HG02798 (cell line): ENCODE measurements around the gene CCL26.

Experiments
- ATAC-seq: cut with Tn5 transposase; IDR thresholded peaks from one replicate; pipeline ENCODE4 v1.9.1; 2021; ENCODE audit warnings: mild to moderate bottlenecking; ENCODE audit not compliant: unreplicated experiment, poor library complexity

CCL26 gene

DNA sequence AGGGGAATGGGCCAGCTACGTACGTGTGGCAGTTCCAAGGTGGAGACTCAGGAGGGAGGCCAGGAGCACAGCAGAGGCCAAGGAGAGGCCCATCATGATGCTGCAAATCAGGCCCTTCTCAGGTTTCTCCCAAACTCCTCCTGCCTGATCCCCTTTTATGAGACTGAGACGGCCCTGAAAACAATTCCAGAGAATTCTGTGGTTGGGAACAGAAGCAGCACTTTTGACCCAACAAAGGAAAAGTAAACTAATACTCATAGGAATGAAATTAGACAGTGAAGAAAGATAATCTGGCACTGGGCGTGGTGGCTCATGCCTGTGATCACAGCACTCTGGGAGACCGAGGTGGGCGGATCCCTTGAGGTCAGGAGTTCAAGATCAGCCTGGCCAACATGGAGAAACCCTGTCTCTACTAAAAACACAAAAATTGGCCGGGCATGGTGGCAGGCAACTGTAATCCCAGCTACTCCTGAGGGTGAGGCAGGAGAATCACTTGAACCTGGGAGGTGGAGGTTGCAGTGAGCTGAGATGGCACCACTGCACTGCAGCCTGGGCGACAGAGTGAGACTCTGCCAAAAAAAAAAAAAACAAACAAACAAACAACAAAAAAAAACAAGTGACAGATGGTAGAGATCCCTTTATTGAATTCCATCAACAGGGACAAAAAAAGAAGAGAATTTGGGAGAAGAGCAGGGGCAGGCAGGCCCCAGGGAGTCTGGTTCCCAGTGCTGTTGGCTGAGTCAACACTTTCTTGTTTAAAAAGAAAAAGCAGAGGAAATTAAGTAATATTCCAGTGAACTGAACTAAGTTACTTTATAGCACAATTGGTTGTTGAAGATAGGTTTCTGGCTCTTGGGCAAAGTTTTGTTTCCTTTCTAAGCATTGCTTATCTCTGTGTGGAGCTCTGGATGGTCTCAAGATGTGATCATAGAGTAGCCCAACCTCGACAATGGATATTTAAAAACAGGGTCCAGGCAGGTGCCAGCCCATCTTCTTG, at the start of gene CCL26:
Gene CCL26 (minus strand): TSS at position 131 of the 997 bp plus-strand sequence. CDS start 35 bp downstream, at position 96.
- no peak for ATAC-seq

GRCh38 chr7:75820688-75821087, 48.7 kb upstream of the CCL26 start:
- no peak for ATAC-seq

GRCh38 chr7:75819711-75820110, 47.7 kb upstream of the CCL26 start:
- no peak for ATAC-seq

DNA sequence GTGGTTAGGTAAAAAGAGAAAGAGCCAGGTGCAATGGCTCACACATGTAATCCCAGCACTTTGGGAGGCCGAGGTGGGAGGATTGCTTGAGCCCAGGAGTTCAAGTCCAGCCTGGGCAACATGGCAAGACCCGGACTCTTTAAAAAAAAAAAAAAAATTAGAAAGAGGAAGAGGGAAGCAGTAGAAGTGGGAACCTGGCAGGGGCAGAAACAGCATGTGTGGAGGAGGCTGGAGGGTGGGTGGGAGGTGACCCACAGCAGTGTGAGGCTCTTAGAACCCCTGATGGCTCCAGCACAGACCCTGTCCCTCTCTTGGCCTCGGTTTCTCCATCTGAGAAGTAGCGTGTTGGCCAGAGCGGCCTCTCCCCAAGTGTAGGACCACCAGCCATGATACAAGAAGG, 46.5 kb upstream of the CCL26 start:
- no peak for ATAC-seq

DNA sequence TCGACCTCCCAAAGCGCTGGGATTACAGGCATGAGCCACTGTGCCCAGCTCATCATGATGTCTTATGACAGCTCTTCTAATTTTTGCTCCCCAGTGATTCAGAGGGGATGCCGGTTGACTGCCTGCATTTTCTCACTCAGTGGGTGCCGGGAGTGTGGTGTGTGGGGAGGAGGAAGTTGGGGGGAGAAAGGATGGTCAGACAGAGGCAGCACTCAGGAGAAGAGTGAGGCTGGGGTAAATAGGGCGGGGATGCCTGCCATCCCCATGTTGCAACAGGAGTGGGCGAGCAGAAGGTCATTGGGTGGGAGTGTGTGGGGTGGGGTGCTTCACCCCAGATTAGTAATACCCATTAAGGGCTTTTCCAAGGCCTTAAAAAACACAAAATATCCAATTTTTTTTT, 45.1 kb upstream of the CCL26 start:
- ATAC-seq: no peak

DNA sequence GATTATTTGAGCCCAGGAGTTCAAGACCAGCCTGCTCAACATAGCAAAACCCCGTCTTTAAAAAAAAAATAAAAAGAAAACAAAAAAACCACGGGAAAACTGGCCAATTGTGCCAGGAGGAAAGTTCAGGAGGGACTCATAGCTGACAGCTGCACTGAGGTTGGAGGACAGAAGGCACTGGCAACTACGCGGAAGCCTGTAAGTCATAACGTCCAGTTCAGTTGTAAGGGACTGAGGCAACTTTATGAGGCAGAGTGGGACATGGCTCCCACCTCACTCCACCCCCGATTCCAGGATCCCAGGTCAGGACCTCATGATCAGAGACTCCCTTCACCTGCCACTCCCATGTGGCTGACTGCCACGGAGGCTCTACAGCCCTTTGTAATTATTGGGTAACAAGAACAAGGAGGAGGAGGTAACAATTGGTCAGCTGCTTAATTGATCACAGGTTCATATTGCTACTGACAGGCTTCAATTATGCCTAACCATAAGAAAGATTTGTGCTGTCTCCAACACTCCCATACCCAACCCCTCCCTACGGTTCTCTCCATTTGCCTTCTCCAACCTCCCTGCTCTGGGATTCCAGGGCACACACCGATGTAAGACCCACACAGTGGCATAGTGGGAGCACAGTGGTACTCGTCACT, 43.5 kb upstream of the CCL26 start:
- no peak for ATAC-seq

- ATAC-seq: no peak
Observed at GRCh38 chr7:75814407-75814947, 42.5 kb upstream of the CCL26 start.

- no peak for ATAC-seq
Observed at GRCh38 chr7:75813781-75814236, 41.8 kb upstream of the CCL26 start, which contains the start of gene CCL24. Gene CCL24, minus strand, starts transcription at chr7:75813806. Its CDS starts 91 bp downstream, at chr7:75813715.

- no peak for ATAC-seq
Observed at GRCh38 chr7:75813084-75813483, 41.1 kb upstream of the CCL26 start.

DNA sequence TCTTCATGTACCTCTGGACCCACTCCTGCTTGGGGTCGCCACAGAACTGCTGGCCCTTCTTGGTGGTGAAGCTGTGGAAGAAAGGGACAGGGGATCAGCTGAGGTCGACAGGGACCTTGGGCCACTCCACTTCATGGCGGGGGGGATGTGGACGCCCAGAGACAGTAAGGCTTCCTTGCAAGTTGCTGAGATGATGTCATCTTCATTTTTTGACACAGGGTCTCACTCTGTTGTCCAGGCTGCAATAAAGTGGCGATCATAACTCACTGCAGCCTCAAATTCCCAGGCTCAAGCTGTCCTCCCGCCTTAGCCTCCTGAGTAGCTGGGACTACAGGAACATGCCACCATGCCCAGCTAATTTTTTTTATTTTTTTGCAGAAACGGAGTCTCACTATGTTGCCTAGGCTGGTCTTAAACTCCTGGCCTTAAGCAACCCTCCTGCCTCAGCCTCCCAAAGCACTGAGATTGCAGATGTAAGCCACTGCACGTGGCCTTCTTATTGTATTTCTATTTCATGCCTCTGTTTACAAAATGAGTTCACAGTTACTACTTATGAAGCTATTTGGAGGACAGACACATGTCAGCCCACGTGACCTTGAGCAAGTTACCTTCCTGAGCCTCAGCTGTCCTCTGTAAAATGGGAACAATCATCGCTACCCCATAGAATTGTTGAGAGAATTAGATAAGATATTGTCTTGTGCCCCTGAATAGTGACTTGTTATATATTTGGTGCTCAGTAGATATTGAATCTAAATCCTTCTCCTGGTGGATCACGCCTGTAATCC, 40.1 kb upstream of the CCL26 start:
- no peak for ATAC-seq

GRCh38 chr7:75809396-75809795, 37.4 kb upstream of the CCL26 start:
- ATAC-seq: no peak

DNA sequence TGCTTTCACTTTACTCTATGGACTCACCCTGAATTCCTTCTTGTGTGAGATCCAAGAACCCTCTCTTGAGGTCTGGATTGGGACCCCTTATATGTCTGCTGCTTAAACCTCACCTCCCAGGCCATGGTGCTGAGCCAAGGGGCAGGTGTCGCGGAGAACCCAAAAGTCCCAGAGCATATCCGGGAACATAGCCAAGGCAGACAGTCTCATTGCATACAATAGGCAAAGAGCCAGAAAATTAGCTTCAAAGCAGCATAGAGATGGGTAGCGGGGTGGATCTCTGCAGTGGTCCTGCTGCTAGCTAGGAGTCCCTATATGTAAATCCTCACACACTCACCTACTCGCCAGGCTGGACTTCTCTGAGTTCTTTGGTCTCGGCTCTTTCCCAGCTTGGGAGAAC, 36.1 kb upstream of the CCL26 start:
- no peak for ATAC-seq

DNA sequence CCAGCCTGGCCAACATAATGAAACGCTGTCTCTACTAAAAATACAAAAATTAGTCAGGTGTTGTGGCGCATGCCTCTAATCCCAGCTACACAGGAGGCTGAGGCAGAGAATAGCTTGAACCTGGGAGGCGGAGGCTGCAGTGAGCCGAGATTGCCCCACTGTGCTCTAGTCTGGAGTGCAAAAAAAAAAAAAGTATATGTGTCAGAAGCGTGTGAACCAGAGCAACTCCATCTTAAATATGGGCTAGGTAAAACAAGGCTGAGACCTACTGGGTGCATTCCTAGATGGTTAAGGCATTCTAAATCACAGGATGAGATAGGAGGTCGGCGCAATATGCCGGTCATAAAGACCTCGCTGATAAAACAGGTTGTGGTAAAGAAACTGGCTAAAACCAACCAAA, 35.4 kb upstream of the CCL26 start:
- no peak for ATAC-seq

DNA sequence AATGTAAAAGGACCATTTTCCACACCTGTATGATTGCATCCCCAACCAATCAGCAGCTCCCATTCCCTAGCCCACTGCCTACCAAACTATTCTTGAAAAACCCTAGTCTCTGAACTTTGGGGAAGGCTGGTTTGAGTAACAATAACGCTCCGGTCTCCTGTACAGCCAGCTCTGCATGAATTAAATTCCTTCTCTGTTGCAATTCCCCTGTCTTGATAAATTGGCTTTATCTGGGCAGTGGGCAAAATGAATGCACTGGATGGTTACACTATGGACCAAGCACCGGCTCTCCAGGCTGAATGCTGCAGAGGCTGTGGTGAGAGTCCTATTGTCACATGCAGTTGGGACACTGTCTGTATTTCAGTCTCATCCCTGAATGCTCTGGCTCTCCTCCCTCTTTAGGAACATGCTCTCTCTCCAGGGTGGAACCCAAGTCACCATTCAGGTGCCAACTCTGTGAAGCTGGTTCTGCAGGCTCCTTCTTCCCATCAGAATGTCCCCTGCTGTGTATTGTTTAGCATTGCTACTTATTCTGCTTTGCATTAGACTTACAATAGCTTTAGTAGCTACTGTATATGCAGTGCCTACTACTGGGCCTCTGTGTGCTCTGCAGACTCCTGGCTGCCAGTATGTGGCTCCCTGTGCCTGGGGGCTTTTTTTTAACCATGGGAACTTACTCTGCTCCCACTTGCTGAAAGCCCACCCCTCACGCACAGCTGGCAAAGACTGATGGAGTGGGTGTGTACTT, 34.7 kb upstream of the CCL26 start:
- no peak for ATAC-seq

DNA sequence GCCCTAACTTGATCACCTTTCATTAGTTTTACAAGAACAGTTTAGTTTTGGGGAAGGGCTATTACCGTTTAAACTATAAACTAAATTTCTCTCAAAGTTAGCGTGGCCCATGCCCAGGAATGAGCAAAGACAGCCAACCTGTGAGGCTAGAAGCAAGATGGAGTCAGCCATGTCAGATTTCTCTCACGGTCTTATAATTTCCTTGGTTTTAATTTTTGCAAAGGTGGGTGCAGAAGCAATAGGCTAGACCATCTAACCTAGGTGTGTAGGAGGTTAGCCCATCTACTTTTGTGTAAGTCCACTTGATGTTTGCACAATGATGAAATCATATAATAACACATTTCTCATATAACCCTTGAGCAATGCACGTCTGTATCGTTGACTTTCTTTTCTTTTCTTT, 32.7 kb upstream of the CCL26 start:
- no peak for ATAC-seq

GRCh38 chr7:75804004-75804403, 32.0 kb upstream of the CCL26 start:
- no peak for ATAC-seq

DNA sequence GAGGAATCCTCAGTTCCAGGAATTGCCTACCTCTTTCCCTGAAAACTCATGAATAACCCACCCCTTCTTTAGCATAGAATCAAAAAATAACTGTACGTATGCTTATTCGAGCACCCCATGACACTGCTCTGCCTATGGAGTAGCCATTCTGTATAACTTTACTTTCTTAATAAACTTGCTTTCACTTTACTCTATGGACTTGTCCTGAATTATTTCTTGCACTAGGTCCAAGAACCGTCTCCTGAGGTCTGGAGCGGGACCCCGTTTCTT, 30.5 kb upstream of the CCL26 start:
- ATAC-seq: no peak

DNA sequence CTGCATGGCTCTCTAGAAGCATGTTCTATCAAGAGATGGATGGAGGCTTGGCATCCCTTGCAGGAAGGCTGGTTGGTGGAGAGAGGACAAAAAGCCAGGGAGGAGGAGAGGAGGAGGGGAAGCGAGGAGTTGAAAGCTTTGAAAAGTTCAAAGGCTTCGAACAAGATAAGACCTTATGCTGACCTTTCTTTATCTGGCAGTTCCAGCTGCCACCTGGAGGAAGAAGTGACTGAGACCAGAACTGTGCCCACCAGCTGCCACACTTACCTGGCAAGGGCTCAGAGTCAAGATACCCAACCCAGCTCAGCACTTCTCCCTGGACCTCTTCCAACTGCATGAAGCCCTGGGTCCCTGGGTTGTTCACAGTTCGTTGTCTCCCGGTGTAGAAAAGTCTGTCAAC, 26.8 kb upstream of the CCL26 start:
- no peak for ATAC-seq

GRCh38 chr7:75796420-75796819, 24.4 kb upstream of the CCL26 start:
- ATAC-seq: no peak

GRCh38 chr7:75795831-75796285, 23.8 kb upstream of the CCL26 start:
- no peak for ATAC-seq
